ENCODE results near the gene A2ML1.

DNA sequence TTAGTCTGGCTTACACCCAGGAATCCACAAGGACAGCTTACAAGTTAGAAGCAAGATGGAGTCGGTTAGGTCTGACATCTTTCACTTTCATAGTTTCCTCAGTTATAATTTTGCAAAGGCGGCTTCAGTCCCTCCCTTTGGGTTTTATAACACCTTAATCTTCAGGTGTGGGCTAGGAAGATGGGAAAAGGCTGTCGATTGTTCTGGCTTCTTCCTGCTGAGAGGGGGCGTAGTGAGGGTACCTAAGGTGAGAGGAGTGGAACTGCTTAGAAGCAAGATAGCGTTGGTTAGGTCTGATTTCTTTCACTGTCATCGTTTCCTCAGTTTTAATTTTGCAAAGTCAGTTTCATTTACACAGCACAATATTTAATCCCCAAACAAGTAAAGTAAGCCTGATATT is 10.1 kb downstream of the A2ML1 start:
- TF ChIP-seq CTCF (conservative IDR thresholded peaks at IDR 0.05 in 1 of 2, IDR thresholded peaks at IDR 0.05 in 1 of 2; ENCODE audit: low read depth in 1 of 2, low read length in 2 of 2) (no peak), EZH2 (IDR thresholded peaks at IDR 0.05; ENCODE audit: low read length, missing control alignments) (no peak)

Data from fibroblast of lung (primary cell).